Measurements from ENCODE around the gene BICD1.

BICD1 gene

GRCh38 chr12:32102234-32102633 lies 4.4 kb upstream of the BICD1 start:
- no peak for DNase-seq (ENCODE audit: low read depth in 2 of 2)

- DNase-seq (ENCODE audit: low read depth in 2 of 2): no peak
Measured at GRCh38 chr12:32104572-32105355, 1.9 kb upstream of the BICD1 start.

GRCh38 chr12:32105986-32106516 lies 596 bp upstream of the BICD1 start:
- no peak for DNase-seq (ENCODE audit: low read depth in 2 of 2)

GRCh38 chr12:32107359-32108267 lies 966 bp downstream of the BICD1 start:
- DNase-seq (ENCODE audit: low read depth in 2 of 2): no peak

- no peak for DNase-seq (ENCODE audit: low read depth in 2 of 2)
Measured at GRCh38 chr12:32108787-32109186, 2.1 kb downstream of the BICD1 start.

GRCh38 chr12:32110417-32110816 lies 3.8 kb downstream of the BICD1 start:
- DNase-seq (ENCODE audit: low read depth in 2 of 2): no peak

GRCh38 chr12:32110942-32111341 lies 4.3 kb downstream of the BICD1 start:
- no peak for DNase-seq (ENCODE audit: low read depth in 2 of 2)

GRCh38 chr12:32115404-32116104 lies 8.9 kb downstream of the BICD1 start:
- DNase-seq (ENCODE audit: low read depth in 2 of 2): peak; percentile 99

GRCh38 chr12:32116897-32117296 lies 10.2 kb downstream of the BICD1 start:
- no peak for DNase-seq (ENCODE audit: low read depth in 2 of 2)

- peak in 1 of 2 experiments; percentile 52 for DNase-seq (ENCODE audit: low read depth in 2 of 2)
Measured at GRCh38 chr12:32117316-32117715, 10.7 kb downstream of the BICD1 start.

GRCh38 chr12:32118806-32119205 lies 12.2 kb downstream of the BICD1 start:
- DNase-seq (ENCODE audit: low read depth in 2 of 2): no peak

- DNase-seq (ENCODE audit: low read depth in 2 of 2): no peak
Measured at GRCh38 chr12:32120419-32120818, 13.8 kb downstream of the BICD1 start.

GRCh38 chr12:32124637-32125036 lies 18.0 kb downstream of the BICD1 start:
- DNase-seq (ENCODE audit: low read depth in 2 of 2): no peak

GRCh38 chr12:32125455-32126084 lies 18.9 kb downstream of the BICD1 start:
- peak in 1 of 2 experiments; percentile 53 for DNase-seq (ENCODE audit: low read depth in 2 of 2)

GRCh38 chr12:32126720-32127119 lies 20.1 kb downstream of the BICD1 start:
- peak in 1 of 2 experiments; percentile 62 for DNase-seq (ENCODE audit: low read depth in 2 of 2)

- no peak for DNase-seq (ENCODE audit: low read depth in 2 of 2)
Measured at GRCh38 chr12:32131666-32132065, 25.0 kb downstream of the BICD1 start.

GRCh38 chr12:32134101-32134888 lies 27.6 kb downstream of the BICD1 start:
- no peak for DNase-seq (ENCODE audit: low read depth in 2 of 2)

- DNase-seq (ENCODE audit: low read depth in 2 of 2): no peak
Measured at GRCh38 chr12:32135967-32136366, 29.3 kb downstream of the BICD1 start.

- DNase-seq (ENCODE audit: low read depth in 2 of 2): no peak
Measured at GRCh38 chr12:32136404-32136803, 29.8 kb downstream of the BICD1 start.

GRCh38 chr12:32139064-32139421 lies 32.4 kb downstream of the BICD1 start:
- DNase-seq (ENCODE audit: low read depth in 2 of 2): no peak

- no peak for DNase-seq (ENCODE audit: low read depth in 2 of 2)
Measured at GRCh38 chr12:32140877-32141276, 34.2 kb downstream of the BICD1 start.

All from fibroblast of skin of left quadriceps (primary cell).